ENCODE measurements around the gene CACNG4. TPM values are rescaled to one million over a fixed set of nuclear protein-coding genes. Genes with fewer than 3 reads are reported as not detected.

CACNG4 gene
- total RNA-seq, 1 experiment from 2014 or later: 6.3 TPM

DNA sequence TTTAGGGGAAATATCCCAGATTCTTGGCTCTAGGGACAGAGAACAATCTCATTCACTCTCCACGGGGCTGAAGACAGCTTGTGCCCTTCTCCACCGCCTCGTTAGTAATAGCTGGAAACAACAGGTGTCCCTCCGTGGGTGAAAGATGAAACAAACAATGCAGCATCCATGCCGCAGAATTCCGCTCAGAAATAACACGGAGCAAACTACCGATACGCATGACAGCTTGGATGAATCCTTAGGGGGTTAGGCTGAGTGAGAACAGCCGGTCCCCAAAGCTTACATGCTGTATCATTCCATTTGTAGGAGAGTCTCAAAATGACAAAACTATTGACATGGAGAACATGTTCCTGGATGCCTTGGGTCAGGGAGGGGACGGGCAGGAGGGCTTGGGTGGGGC lies 50.5 kb downstream of the CACNG4 start:
- no peak overlapping the region for H3K23ac ChIP-seq (ENCODE audit: insufficient read length, low read depth, low read length)
- no peak overlapping the region for H3K27ac ChIP-seq (ENCODE audit: insufficient read length, low read depth, low read length)
- DNase-seq: no peak
- H2BK5ac ChIP-seq (ENCODE audit: insufficient read length, low read length): no peak overlapping the region
- H4K91ac ChIP-seq (ENCODE audit: insufficient read length, low read depth, low read length): no peak overlapping the region
- no peaks in the 10 kb centered on the region for H3K9me3 ChIP-seq (ENCODE audit: control insufficient read depth, low read depth, low read length)
- WGBS (ENCODE audit: extremely low coverage, insufficient read length, low lambda C conversion rate): no CpG with 5 or more reads among the region's 11 CpGs
- H2BK20ac ChIP-seq (ENCODE audit: low read depth, low read length, poor library complexity, severe bottlenecking): no peak overlapping the region
- H3K4me2 ChIP-seq (ENCODE audit: insufficient read depth, insufficient read length, low read length): no peak overlapping the region
- H3K79me1 ChIP-seq (ENCODE audit: insufficient read depth, low read depth, low read length, poor library complexity, severe bottlenecking): no peaks in the 10 kb centered on the region
- H4K8ac ChIP-seq (replicated peaks; ENCODE audit: insufficient read length, low read depth, low read length): no peak overlapping the region
- H3K36me3 Mint-ChIP-seq (ENCODE audit: insufficient read depth in 1 of 3, low read depth in 3 of 3): no peaks in the 10 kb centered on the region
- no peak overlapping the region for H2AFZ ChIP-seq (ENCODE audit: low read length)
- H2AK5ac ChIP-seq (ENCODE audit: insufficient read length, low read length): no peak overlapping the region
- H4K5ac ChIP-seq (ENCODE audit: insufficient read length, low read depth, low read length): no peak overlapping the region
- no peak for TF ChIP-seq CTCF (conservative IDR thresholded peaks at IDR 0.05)
- no peak overlapping the region for H3K4ac ChIP-seq (ENCODE audit: low read depth, low read length)
- no peaks in the 10 kb centered on the region for H3K79me2 ChIP-seq (ENCODE audit: insufficient read depth, low read length)
- no peak overlapping the region for H2BK12ac ChIP-seq (ENCODE audit: insufficient read length, low read depth, low read length)
- no peaks in the 10 kb centered on the region for H4K20me1 ChIP-seq (ENCODE audit: control insufficient read depth, insufficient read depth, insufficient read length)
- H3K4me1 ChIP-seq (ENCODE audit: insufficient read depth, low read length): no peaks in the 10 kb centered on the region
- H2BK15ac ChIP-seq (ENCODE audit: low read depth, low read length): no peak overlapping the region
- no peaks in the 10 kb centered on the region for H3K27me3 ChIP-seq (ENCODE audit: insufficient read depth, low read length)
- no peak overlapping the region for H3K9ac ChIP-seq (ENCODE audit: extremely low read depth, insufficient read length, low read length)
- H3K23me2 ChIP-seq (ENCODE audit: insufficient read length, low read depth, low read length, poor library complexity, severe bottlenecking): no peaks in the 10 kb centered on the region
- no peak overlapping the region for H3K56ac ChIP-seq (ENCODE audit: insufficient read length, low read depth, low read length)
- 0 out of 7 replicates have a peak overlapping the region, but pooled peaks of 1 of the 3 experiments have one; percentile 65 for H3K27ac Mint-ChIP-seq
- H3K14ac ChIP-seq (ENCODE audit: insufficient read depth, low read length): no peak overlapping the region
- H3K4me3 Mint-ChIP-seq: no peak overlapping the region
- no peaks in the 10 kb centered on the region; a peak in 1 of 5 replicates for H3K9me3 Mint-ChIP-seq
- H2BK120ac ChIP-seq (ENCODE audit: low read depth, low read length, poor library complexity, severe bottlenecking): no peak overlapping the region
- peaks cover 9 to 19% of the 10 kb centered on the region in 2 experiments for H3K4me1 Mint-ChIP-seq
- H3K27me3 Mint-ChIP-seq (ENCODE audit: low read depth): no peaks in the 10 kb centered on the region; the same call in 1 of the 2 replicates
- H3T11ph ChIP-seq (ENCODE audit: low read length): no peak overlapping the region
- no peak overlapping the region for H3K18ac ChIP-seq (ENCODE audit: insufficient read length, low read depth, low read length)

Measured in H9 (cell line).